Right ventricle myocardium inferior (tissue), 1 donor: ENCODE measurements around the gene SPDL1. TPM values are rescaled to one million over a fixed set of nuclear protein-coding genes. Genes with fewer than 3 reads are reported as not detected.
"Not testable (repeated sequence)": the region's sequence is repeated elsewhere in the genome, so short reads cannot be mapped to it uniquely, and the experiment has no call there.

ENCODE experiments used
- ATAC-seq: fragments of 200-7000 bp; cut with Tn5 transposase; one replicate; pipeline ENCODE4 v1.9.1; 2020; ENCODE audit warnings: mild to moderate bottlenecking, moderate library complexity
- DNase-seq: peaks from one replicate; pipeline ENCODE4 v3.0.0; 2021; ENCODE audit errors: missing footprints
- intact Hi-C: fragments of 100-400 bp; cut with DNase I; formaldehyde crosslinking; loops from one replicate; pipeline ENCODE4 v1.11.0; 2022
- total RNA-seq: library from RNA; stranded (reverse); fragmentation: NEBNext Ultra II Directional; extraction: Animal tissue kit (Norgen Biotek cat#: 25700); gene quantifications from one replicate; pipeline ENCODE4 v1.2.1, GENCODE V29; 2021
- donor health status: DM: no; HTN: yes; CAD: no; lungs with severe emphysema.

SPDL1 gene
- total RNA-seq, 1 donor from 2014 or later: 4.6 TPM

GRCh38 chr5:169609716-169610115, 26.1 kb downstream of the SPDL1 start:
- ATAC-seq (no peak), DNase-seq (no peak)
- intact Hi-C loops: no loop called here

GRCh38 chr5:169610606-169611005, 27.0 kb downstream of the SPDL1 start:
- intact Hi-C loops: no loop called here
- no peak for DNase-seq
- ATAC-seq: no peak

GRCh38 chr5:169615561-169615960, 32.0 kb downstream of the SPDL1 start:
- intact Hi-C loops: no loop called here
- DNase-seq (no peak), ATAC-seq (no peak)

- DNase-seq, intact Hi-C loops, ATAC-seq: not testable (repeated sequence)
Measured at GRCh38 chr5:169624307-169624706, 40.7 kb downstream of the SPDL1 start.

GRCh38 chr5:169626779-169627178, 43.2 kb downstream of the SPDL1 start:
- intact Hi-C loops: no loop called here
- DNase-seq (no peak), ATAC-seq (no peak)

- intact Hi-C loops: no loop called here
- DNase-seq (no peak), ATAC-seq (no peak)
Measured at GRCh38 chr5:169627551-169627950, 44.0 kb downstream of the SPDL1 start.

GRCh38 chr5:169628892-169629291, 45.3 kb downstream of the SPDL1 start:
- no peak for DNase-seq
- no peak for ATAC-seq
- intact Hi-C loops: no loop called here

- ATAC-seq: no peak
- DNase-seq: no peak
- intact Hi-C loops: no loop called here
Measured at GRCh38 chr5:169629847-169630548, 46.4 kb downstream of the SPDL1 start.

- intact Hi-C loops: no loop called here
- ATAC-seq (no peak), DNase-seq (no peak)
Measured at GRCh38 chr5:169631360-169631759, 47.8 kb downstream of the SPDL1 start.

- no peak for ATAC-seq
- intact Hi-C loops: no loop called here
- no peak for DNase-seq
Measured at GRCh38 chr5:169632946-169633345, 49.4 kb downstream of the SPDL1 start.

GRCh38 chr5:169634606-169635005, 51.0 kb downstream of the SPDL1 start:
- no peak for ATAC-seq
- no peak for DNase-seq
- intact Hi-C loops: no loop called here

GRCh38 chr5:169635936-169636335, 52.4 kb downstream of the SPDL1 start:
- no peak for DNase-seq
- no peak for ATAC-seq
- intact Hi-C loops: no loop called here

- intact Hi-C loops: no loop called here
- ATAC-seq (no peak), DNase-seq (no peak)
Measured at GRCh38 chr5:169636477-169637084, 53.0 kb downstream of the SPDL1 start.

- ATAC-seq (peak; percentile 83), DNase-seq (peak; percentile 90)
- intact Hi-C loops: no loop called here
Measured at GRCh38 chr5:169637085-169637548, 53.5 kb downstream of the SPDL1 start, which contains the start of gene DOCK2. Gene DOCK2 (plus strand): TSS chr5:169637275. CDS start chr5:169637327, 52 bp downstream.

- ATAC-seq (peak; percentile 21), DNase-seq (peak; percentile 80)
- intact Hi-C loops: no loop called here
Measured at GRCh38 chr5:169637549-169638121, 54.1 kb downstream of the SPDL1 start.

GRCh38 chr5:169641253-169641652, 57.7 kb downstream of the SPDL1 start:
- ATAC-seq: no peak
- intact Hi-C loops: no loop called here
- DNase-seq: no peak

- DNase-seq (no peak), ATAC-seq (no peak)
- intact Hi-C loops: no loop called here
Measured at GRCh38 chr5:169646856-169647255, 63.3 kb downstream of the SPDL1 start.

GRCh38 chr5:169647566-169647965, 64.0 kb downstream of the SPDL1 start:
- DNase-seq (no peak), ATAC-seq (no peak)
- intact Hi-C loops: no loop called here

- intact Hi-C loops: no loop called here
- peak; percentile 56 for ATAC-seq
- no peak for DNase-seq
Measured at GRCh38 chr5:169648725-169649310, 65.2 kb downstream of the SPDL1 start.

GRCh38 chr5:169649486-169649885, 65.9 kb downstream of the SPDL1 start:
- intact Hi-C loops: no loop called here
- DNase-seq (no peak), ATAC-seq (no peak)
